HEK293 (cell line): ENCODE results near the gene R3HDM1.

Experiments
- CTCF ChIA-PET: fragments of 350-600 bp; formaldehyde crosslinking; extraction: SDS; loops from one replicate; lab custom pipeline; 2021; ENCODE audit warnings: antibody characterized with exemption; lab: Yijun Ruan, JAX
- POLR2A ChIA-PET: fragments of 300-600 bp; formaldehyde crosslinking; extraction: SDS; loops from one replicate; lab custom pipeline; 2020; ENCODE audit warnings: antibody characterized with exemption, inconsistent platforms; lab: Yijun Ruan, JAX
- H3K27ac ChIP-seq: fragments of 200-500 bp; sonication (Bioruptor generic); 2 replicates; pipeline ENCODE4 v1.5.1; 2014; ENCODE audit warnings: low read depth, low read length, control low read depth, inconsistent platforms; ENCODE audit errors: extremely low read depth
- H3K36me3 ChIP-seq, 2 experiments: fragments of 200-500 bp in 1 of 2; sonication (Bioruptor generic) in 1 of 2; 1 replicate in 1 of 2; 2 replicates in 1 of 2; pipeline ENCODE4 v1.5.1; 2014 to 2017; ENCODE audit warnings: inconsistent platforms in 2 of 2, low read length in 2 of 2; ENCODE audit not compliant: control insufficient read depth in 2 of 2, insufficient read depth in 1 of 2
- H3K4me1 ChIP-seq: fragments of 200-500 bp; sonication (Bioruptor generic); 2 replicates; pipeline ENCODE4 v1.5.1; 2014; ENCODE audit warnings: mild to moderate bottlenecking, low read length, inconsistent platforms; ENCODE audit not compliant: control insufficient read depth, insufficient read depth
- H3K4me3 ChIP-seq: 2 replicates; pipeline ENCODE4 v1.5.1; 2011; ENCODE audit warnings: low read depth, mild to moderate bottlenecking, control low read depth, low read length, moderate library complexity
- H3K9me3 ChIP-seq: fragments of 200-500 bp; sonication (Bioruptor generic); 2 replicates; pipeline ENCODE4 v1.5.1; 2014; ENCODE audit warnings: low read depth, low read length, inconsistent platforms; ENCODE audit not compliant: control insufficient read depth, insufficient read depth
- EGR2 ChIP-seq: fragments of 450-650 bp; formaldehyde crosslinking; IDR thresholded peaks from 2 replicates; pipeline ENCODE4 v1.5.1; 2016; ENCODE audit warnings: low read depth, missing biosample characterization, missing genetic modification characterization
- GLIS1 ChIP-seq: fragments of 450-650 bp; formaldehyde crosslinking; IDR thresholded peaks from 2 replicates; pipeline ENCODE4 v1.5.1; 2016; ENCODE audit warnings: missing biosample characterization, missing genetic modification characterization
- HOXD13 ChIP-seq: sonication (generic); formaldehyde crosslinking; IDR thresholded peaks from 2 replicates; pipeline ENCODE4 v1.8.0; 2022; ENCODE audit warnings: missing genetic modification reagents, borderline replicate concordance
- IKZF3 ChIP-seq: fragments of 450-650 bp; IDR thresholded peaks from 2 replicates; pipeline ENCODE4 v1.5.0; 2018; ENCODE audit warnings: missing biosample characterization, mild to moderate bottlenecking, missing genetic modification characterization, moderate library complexity
- KLF10 ChIP-seq: fragments of 450-650 bp; IDR thresholded peaks from 2 replicates; pipeline ENCODE4 v1.5.1; 2018; ENCODE audit warnings: missing biosample characterization, mild to moderate bottlenecking, missing genetic modification characterization
- KLF7 ChIP-seq: fragments of 450-650 bp; formaldehyde crosslinking; IDR thresholded peaks from 2 replicates; pipeline ENCODE4 v1.5.1; 2016; ENCODE audit warnings: missing biosample characterization, missing genetic modification characterization, borderline replicate concordance
- MYNN ChIP-seq: fragments of 450-650 bp; formaldehyde crosslinking; IDR thresholded peaks from 2 replicates; pipeline ENCODE4 v1.5.1; 2016; ENCODE audit warnings: missing biosample characterization, missing genetic modification characterization, borderline replicate concordance
- PRDM1 ChIP-seq: fragments of 450-650 bp; formaldehyde crosslinking; IDR thresholded peaks from 2 replicates; pipeline ENCODE4; 2016; ENCODE audit warnings: missing biosample characterization, missing genetic modification characterization
- PRDM10 ChIP-seq: fragments of 450-650 bp; formaldehyde crosslinking; IDR thresholded peaks from 2 replicates; pipeline ENCODE4 v1.5.1; 2016; ENCODE audit warnings: missing biosample characterization, missing genetic modification characterization
- PRDM4 ChIP-seq: fragments of 450-650 bp; formaldehyde crosslinking; IDR thresholded peaks from 2 replicates; pipeline ENCODE4 v1.5.1; 2017; ENCODE audit warnings: missing biosample characterization, missing genetic modification characterization
- ZBTB49 ChIP-seq: fragments of 450-650 bp; formaldehyde crosslinking; IDR thresholded peaks from 2 replicates; pipeline ENCODE4 v1.5.1; 2016; ENCODE audit warnings: missing biosample characterization, missing genetic modification characterization, low read depth
- ZNF121 ChIP-seq: fragments of 450-650 bp; formaldehyde crosslinking; IDR thresholded peaks from 2 replicates; pipeline ENCODE4 v1.5.1; 2016; ENCODE audit warnings: missing biosample characterization, missing genetic modification characterization
- ZNF23 ChIP-seq: fragments of 450-650 bp; formaldehyde crosslinking; IDR thresholded peaks from 2 replicates; pipeline ENCODE4 v1.5.1; 2016; ENCODE audit warnings: missing biosample characterization, missing genetic modification characterization, borderline replicate concordance
- ZNF248 ChIP-seq: fragments of 450-650 bp; formaldehyde crosslinking; IDR thresholded peaks from 2 replicates; pipeline ENCODE4 v1.5.1; 2017; ENCODE audit warnings: missing biosample characterization, missing genetic modification characterization
- ZNF302 ChIP-seq: fragments of 450-650 bp; formaldehyde crosslinking; IDR thresholded peaks from 2 replicates; pipeline ENCODE4 v1.5.1; 2016; ENCODE audit warnings: missing biosample characterization, missing genetic modification characterization, low read depth
- ZNF354C ChIP-seq: fragments of 450-650 bp; formaldehyde crosslinking; IDR thresholded peaks from 2 replicates; pipeline ENCODE4 v1.5.1; 2016; ENCODE audit warnings: missing biosample characterization, missing genetic modification characterization, low read depth, borderline replicate concordance
- ZNF426 ChIP-seq: fragments of 450-650 bp; formaldehyde crosslinking; IDR thresholded peaks from 2 replicates; pipeline ENCODE4 v1.5.1; 2017; ENCODE audit warnings: missing biosample characterization, missing genetic modification characterization, mild to moderate bottlenecking, inconsistent platforms, moderate library complexity
- ZNF654 ChIP-seq: fragments of 450-650 bp; formaldehyde crosslinking; IDR thresholded peaks from 2 replicates; pipeline ENCODE4 v1.5.1; 2016; ENCODE audit warnings: low read depth, missing biosample characterization, missing genetic modification characterization
- ZNF837 ChIP-seq: fragments of 450-650 bp; formaldehyde crosslinking; IDR thresholded peaks from 2 replicates; pipeline ENCODE4 v1.5.1; 2016; ENCODE audit warnings: missing biosample characterization, missing genetic modification characterization

The R3HDM1 gene

GRCh38 chr2:135743860-135744259, 212.6 kb downstream of the R3HDM1 start:
- no peaks in the 10 kb centered on the region for H3K9me3 ChIP-seq
- H3K27ac ChIP-seq: no peak overlapping the region
- CTCF ChIA-PET: interaction anchor here (0.7 to 1.5 kb wide), 3 partner anchors 53 to 1838 kb away, joined by 3 to 10 read pairs (median 3); no protein-coding TSS in a partner anchor
- peaks cover 8% of the 10 kb centered on the region; the same call in 1 of the 2 replicates for H3K4me1 ChIP-seq
- TF ChIP-seq ZNF837 (tag by site-specific recombination) (no peak), GLIS1 (tag by site-specific recombination) (no peak), ZNF302 (no peak), ZNF248 (tag by site-specific recombination) (no peak), HOXD13 (CRISPR knock-in tag) (no peak), EGR2 (no peak), MYNN (tag by site-specific recombination) (no peak), ZNF654 (tag by site-specific recombination) (no peak), ZNF23 (no peak), ZNF426 (tag by site-specific recombination) (no peak), PRDM10 (tag by site-specific recombination) (no peak), ZBTB49 (tag by site-specific recombination) (no peak), PRDM4 (tag by site-specific recombination) (no peak), KLF10 (no peak), ZNF121 (tag by site-specific recombination) (no peak), KLF7 (no peak), IKZF3 (tag by site-specific recombination) (no peak), PRDM1 (tag by site-specific recombination) (no peak), ZNF354C (tag by site-specific recombination) (no peak)
- POLR2A ChIA-PET: interaction anchor here (1.9 kb wide), 1 partner anchor 54 kb away, joined by 4 read pairs; no protein-coding TSS in a partner anchor
- H3K4me3 ChIP-seq: peak overlapping the region; percentile 67
- peaks cover 23 to 37% of the 10 kb centered on the region in 2 experiments for H3K36me3 ChIP-seq
